SJSA1 (cell line): ENCODE results near the gene GRAMD1A. TPM values are rescaled to one million over a fixed set of nuclear protein-coding genes. Genes with fewer than 3 reads are reported as not detected.
A peak's percentile ranks its signal among the peaks of the same experiment; 100 is the strongest.
"Not testable (repeated sequence)": the region's sequence is repeated elsewhere in the genome, so short reads cannot be mapped to it uniquely, and the experiment has no call there.

Experiments
- DNase-seq, 2 experiments: peaks; one replicate each; pipeline ENCODE4 v3.0.0-alpha.2; 2015 to 2020; ENCODE audit warnings: low spot score in 2 of 2, low read depth in 1 of 2
- H3K27ac ChIP-seq: fragments of 250-450 bp; sonication (Bioruptor Pico); 2 replicates; pipeline ENCODE4 v1.5.1; 2020; ENCODE audit warnings: mild to moderate bottlenecking, moderate library complexity
- H3K27me3 ChIP-seq: fragments of 250-450 bp; sonication (Bioruptor Pico); replicated peaks from 2 replicates; pipeline ENCODE4 v1.5.1; 2020; ENCODE audit warnings: mild to moderate bottlenecking, moderate library complexity
- H3K36me3 ChIP-seq: fragments of 250-450 bp; sonication (Bioruptor Pico); 2 replicates; pipeline ENCODE4 v1.5.1; 2020; ENCODE audit warnings: mild to moderate bottlenecking
- H3K4me1 ChIP-seq: fragments of 250-450 bp; sonication (Bioruptor Pico); replicated peaks from 2 replicates; pipeline ENCODE4 v1.6.1; 2021; ENCODE audit warnings: mild to moderate bottlenecking
- H3K4me3 ChIP-seq: fragments of 250-450 bp; sonication (Bioruptor Pico); 2 replicates; pipeline ENCODE4 v1.5.1; 2020; ENCODE audit warnings: mild to moderate bottlenecking
- H3K9me3 ChIP-seq: fragments of 250-450 bp; sonication (Bioruptor Pico); replicated peaks from 2 replicates; pipeline ENCODE4 v1.5.1; 2020; ENCODE audit warnings: mild to moderate bottlenecking
- total RNA-seq: library from RNA; depleted of rRNA; stranded (reverse); fragments of >200 nt; shearing (Covaris generic); gene quantifications from 2 replicates; pipeline ENCODE4 v1.2.3, GENCODE V29; 2014

Gene GRAMD1A
- total RNA-seq, 1 experiment from 2014 or later: 21.6 TPM

- H3K36me3 ChIP-seq: no peaks in the 10 kb centered on the region
- H3K4me1 ChIP-seq: no peaks in the 10 kb centered on the region
- DNase-seq: peak in 1 of 2 experiments; percentile 44
- no peaks in the 10 kb centered on the region for H3K27me3 ChIP-seq
- H3K4me3 ChIP-seq: no peak overlapping the region
- no peak overlapping the region for H3K27ac ChIP-seq
- no peaks in the 10 kb centered on the region for H3K9me3 ChIP-seq
Measured at GRCh38 chr19:35044317-35045117, 44.4 kb downstream of the GRAMD1A start.

- no peak for DNase-seq
- Histone ChIP-seq H3K36me3 (no peaks in the 10 kb centered on the region), H3K27me3 (no peaks in the 10 kb centered on the region), H3K9me3 (no peaks in the 10 kb centered on the region), H3K27ac (no peak overlapping the region), H3K4me1 (no peaks in the 10 kb centered on the region), H3K4me3 (no peak overlapping the region)
Measured at GRCh38 chr19:35045667-35046300, 45.7 kb downstream of the GRAMD1A start.

- H3K4me3 ChIP-seq: no peak overlapping the region
- no peak for DNase-seq
- H3K9me3 ChIP-seq: no peaks in the 10 kb centered on the region
- no peaks in the 10 kb centered on the region for H3K4me1 ChIP-seq
- H3K27me3 ChIP-seq: no peaks in the 10 kb centered on the region
- H3K36me3 ChIP-seq: no peaks in the 10 kb centered on the region
- no peak overlapping the region for H3K27ac ChIP-seq
Measured at GRCh38 chr19:35046461-35046860, 46.3 kb downstream of the GRAMD1A start.

GRCh38 chr19:35048911-35049411 is 48.8 kb downstream of the GRAMD1A start:
- no peaks in the 10 kb centered on the region for H3K9me3 ChIP-seq
- no peak for DNase-seq
- no peaks in the 10 kb centered on the region for H3K27me3 ChIP-seq
- H3K4me3 ChIP-seq: no peak overlapping the region
- no peaks in the 10 kb centered on the region for H3K36me3 ChIP-seq
- no peak overlapping the region for H3K27ac ChIP-seq
- no peaks in the 10 kb centered on the region for H3K4me1 ChIP-seq

- Histone ChIP-seq H3K4me3 (no peak overlapping the region), H3K27me3 (no peaks in the 10 kb centered on the region), H3K27ac (no peak overlapping the region), H3K9me3 (no peaks in the 10 kb centered on the region), H3K4me1 (no peaks in the 10 kb centered on the region), H3K36me3 (no peaks in the 10 kb centered on the region)
- DNase-seq: no peak
Measured at GRCh38 chr19:35049456-35049855, 49.3 kb downstream of the GRAMD1A start.

GRCh38 chr19:35050662-35051061 is 50.5 kb downstream of the GRAMD1A start:
- not testable (repeated sequence) for DNase-seq, H3K9me3 ChIP-seq, H3K27me3 ChIP-seq

GRCh38 chr19:35051268-35051667 is 51.1 kb downstream of the GRAMD1A start:
- not testable (repeated sequence) for DNase-seq

More at GRCh38 chr19:35050662-35051061, 50.5 kb downstream of the GRAMD1A start:
- not testable (repeated sequence) for H3K4me1 ChIP-seq, H3K4me3 ChIP-seq, H3K36me3 ChIP-seq, H3K27ac ChIP-seq

GRCh38 chr19:35051796-35052195 is 51.7 kb downstream of the GRAMD1A start:
- Histone ChIP-seq H3K27ac (no peak overlapping the region), H3K27me3 (peaks cover 10% of the 10 kb centered on the region), H3K4me1 (no peaks in the 10 kb centered on the region), H3K36me3 (no peaks in the 10 kb centered on the region), H3K9me3 (no peaks in the 10 kb centered on the region), H3K4me3 (no peak overlapping the region)
- no peak for DNase-seq

More at GRCh38 chr19:35051268-35051667, 51.1 kb downstream of the GRAMD1A start:
- not testable (repeated sequence) for H3K27me3 ChIP-seq, H3K4me1 ChIP-seq, H3K27ac ChIP-seq, H3K36me3 ChIP-seq, H3K9me3 ChIP-seq, H3K4me3 ChIP-seq

- DNase-seq: no peak
- Histone ChIP-seq H3K4me3 (no peak overlapping the region), H3K4me1 (no peaks in the 10 kb centered on the region), H3K27ac (no peak overlapping the region), H3K27me3 (peaks cover 18% of the 10 kb centered on the region), H3K36me3 (no peaks in the 10 kb centered on the region), H3K9me3 (no peaks in the 10 kb centered on the region)
Measured at GRCh38 chr19:35052599-35053190, 52.6 kb downstream of the GRAMD1A start.

- no peaks in the 10 kb centered on the region for H3K9me3 ChIP-seq
- no peak overlapping the region for H3K27ac ChIP-seq
- H3K27me3 ChIP-seq: peaks cover 20% of the 10 kb centered on the region
- no peaks in the 10 kb centered on the region for H3K36me3 ChIP-seq
- H3K4me3 ChIP-seq: no peak overlapping the region
- H3K4me1 ChIP-seq: no peaks in the 10 kb centered on the region
- DNase-seq: no peak
Measured at GRCh38 chr19:35053667-35054293, 53.7 kb downstream of the GRAMD1A start.

- Histone ChIP-seq H3K4me3 (no peak overlapping the region), H3K9me3 (no peaks in the 10 kb centered on the region), H3K27ac (no peak overlapping the region), H3K4me1 (no peaks in the 10 kb centered on the region), H3K27me3 (peaks cover 21% of the 10 kb centered on the region), H3K36me3 (no peaks in the 10 kb centered on the region)
- no peak for DNase-seq
Measured at GRCh38 chr19:35054626-35055025, 54.5 kb downstream of the GRAMD1A start.

GRCh38 chr19:35055715-35056179 is 55.6 kb downstream of the GRAMD1A start:
- no peaks in the 10 kb centered on the region for H3K4me1 ChIP-seq
- peaks cover 21% of the 10 kb centered on the region for H3K27me3 ChIP-seq
- no peak overlapping the region for H3K27ac ChIP-seq
- H3K4me3 ChIP-seq: no peak overlapping the region
- H3K9me3 ChIP-seq: no peaks in the 10 kb centered on the region
- no peaks in the 10 kb centered on the region for H3K36me3 ChIP-seq
- DNase-seq: no peak

- Histone ChIP-seq H3K36me3 (no peaks in the 10 kb centered on the region), H3K4me1 (no peaks in the 10 kb centered on the region), H3K4me3 (no peak overlapping the region), H3K27ac (no peak overlapping the region), H3K27me3 (peaks cover 21% of the 10 kb centered on the region), H3K9me3 (no peaks in the 10 kb centered on the region)
- DNase-seq: no peak
Measured at GRCh38 chr19:35056513-35057063, 56.5 kb downstream of the GRAMD1A start.
